Gastrocnemius medialis (tissue), 4 donors: ENCODE results near the gene MTF2. TPM values are rescaled to one million over a fixed set of nuclear protein-coding genes. Genes with fewer than 3 reads are reported as not detected.
A peak's percentile ranks its signal among the peaks of the same experiment; 100 is the strongest.

Experiments used
- ATAC-seq, 2 donors: fragments of 150-250 bp; one replicate each; pipeline ENCODE4 v1.9.1; 2016
- DNase-seq, 2 donors: peaks; one replicate each; pipeline ENCODE4 v3.0.0-alpha.2; 2019
- H3K27ac ChIP-seq, 4 donors: fragments of 200-600 bp; sonication (generic); 1 replicate in 1 of 4; 2 replicates in 3 of 4; pipeline ENCODE4 v1.5.1; 2016 to 2018; ENCODE audit warnings: mild to moderate bottlenecking in 2 of 4, moderate library complexity in 1 of 4
- H3K27me3 ChIP-seq, 3 donors: fragments of 200-600 bp; sonication (generic) in 2 of 3; 1 replicate in 1 of 3; 2 replicates in 2 of 3; pipeline versions ENCODE4 v1.5.1 to v1.6.0; 2016 to 2019; ENCODE audit warnings: mild to moderate bottlenecking in 1 of 3, moderate library complexity in 1 of 3
- H3K36me3 ChIP-seq, 2 donors: fragments of 200-600 bp; sonication (generic) in 1 of 2; one replicate each; pipeline ENCODE4 v1.5.1; 2017 to 2018
- H3K4me1 ChIP-seq, 2 donors: fragments of 200-600 bp; sonication (generic) in 1 of 2; one replicate each; pipeline ENCODE4 v1.5.1; 2016 to 2017; ENCODE audit warnings: mild to moderate bottlenecking in 2 of 2
- H3K4me3 ChIP-seq, 4 donors: fragments of 200-600 bp; sonication (generic) in 3 of 4; 1 replicate in 1 of 4; 2 replicates in 3 of 4; pipeline ENCODE4 v1.5.1; 2016 to 2019; ENCODE audit warnings: mild to moderate bottlenecking in 2 of 4
- H3K9me3 ChIP-seq, 3 donors: fragments of 200-600 bp; sonication (generic) in 2 of 3; 1 replicate in 1 of 3; 2 replicates in 2 of 3; pipeline ENCODE4 v1.5.1; 2016 to 2019
- POLR2A ChIP-seq, 2 donors: fragments of 450-650 bp; IDR thresholded peaks; one replicate each; pipeline ENCODE4 v1.6.1; 2017; ENCODE audit warnings: antibody characterized with exemption in 2 of 2, mild to moderate bottlenecking in 2 of 2, moderate library complexity in 2 of 2
- in situ Hi-C, 4 donors: fragments of 200-750 bp; cut with MboI; loops; one replicate each; pipeline versions ENCODE4 v1.15.0 to v1.8.0; 2017; ENCODE audit warnings: low sequenced_read_pairs in 4 of 4
- intact Hi-C: fragments of 100-400 bp; cut with DNase I; formaldehyde crosslinking; loops from one replicate; pipeline ENCODE4 v1.15.1; 2023; ENCODE audit warnings: low total_unique reads
- total RNA-seq, 4 donors: library from RNA; depleted of rRNA; stranded (reverse); fragments of >200 nt; gene quantifications; one replicate each; pipeline versions ENCODE4 v1.1.0 to v1.2.3, GENCODE V29; 2016
- TF ChIP-seq, protein P1 (sequence below), 5 experiments: fragments of 450-650 bp in 3 of 5; fragments of 200-600 bp in 2 of 5; sonication (generic) in 2 of 5; IDR thresholded peaks in 4 of 5; conservative IDR thresholded peaks in 1 of 5; 1 replicate in 4 of 5; 2 replicates in 1 of 5; pipeline ENCODE4 v1.5.1; 2016 to 2019; ENCODE audit warnings: antibody characterized with exemption in 5 of 5, mild to moderate bottlenecking in 3 of 5, moderate library complexity in 3 of 5

The MTF2 gene
- total RNA-seq, 4 donors from 2014 or later: 5.9 to 11.7 (median 9.5) TPM

DNA sequence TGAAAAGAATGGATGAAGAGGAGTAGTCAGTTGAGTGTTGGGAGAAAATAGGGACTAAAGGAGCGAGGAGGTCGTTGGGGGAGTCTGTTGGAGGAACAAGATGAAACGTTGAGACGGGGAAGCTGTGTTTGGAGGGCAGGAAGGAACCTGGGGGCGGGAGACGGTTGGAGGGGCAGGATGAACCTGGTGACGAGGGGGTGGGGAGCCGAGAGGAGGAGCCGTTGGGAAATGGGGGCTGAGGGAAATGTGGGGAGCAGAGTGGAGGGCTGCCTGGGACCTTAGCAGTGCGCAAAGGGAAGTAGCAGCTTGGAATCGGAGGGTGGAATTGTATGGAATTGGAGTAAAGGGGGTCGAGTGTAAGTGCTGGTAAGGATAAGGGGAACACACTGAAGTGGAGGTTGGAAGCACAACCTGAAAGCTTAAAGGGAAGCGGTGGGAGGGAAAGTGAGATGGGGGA, 630 bp downstream of the MTF2 start:
- intact Hi-C loops: loop anchor here (1.0 to 10.0 kb wide), 5 partner anchors 83 to 365 kb away; partner anchors contain the start of genes CCDC18, DIPK1A, FNBP1L and TMED5

DNA sequence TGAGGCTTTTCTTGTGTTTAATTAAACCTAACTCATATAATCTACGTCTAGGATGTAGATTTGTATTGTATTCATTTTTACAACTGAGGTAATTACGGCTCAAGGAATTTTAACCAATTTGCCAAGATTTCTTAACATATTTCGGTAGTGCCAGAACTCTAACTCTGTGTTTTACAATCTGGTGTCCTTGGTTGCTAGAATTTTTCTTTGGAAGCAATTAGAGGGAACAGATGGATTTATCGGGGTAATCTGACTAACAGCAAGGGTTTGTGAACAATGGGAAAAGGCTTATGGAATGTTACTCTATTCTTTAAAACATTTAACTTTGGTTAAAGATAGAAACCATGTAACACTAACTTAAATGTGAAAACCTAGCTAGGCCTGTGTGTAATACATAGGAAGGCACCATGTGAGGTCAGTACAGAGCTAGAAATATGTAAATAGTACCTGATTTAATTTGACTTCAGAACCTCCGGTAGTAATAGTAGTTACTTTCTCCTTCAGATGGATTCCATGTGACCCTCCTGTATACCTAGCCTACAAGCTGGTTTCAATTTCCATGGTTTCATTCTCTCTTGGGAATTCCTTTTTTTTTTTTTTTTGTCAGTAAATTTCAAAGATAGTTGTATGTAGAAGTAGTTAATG, 1.2 kb downstream of the MTF2 start:
- intact Hi-C loops (loop anchor here (2.0 to 5.0 kb wide), 2 partner anchors 120 to 222 kb away; partner anchors contain the start of gene DIPK1A), in situ Hi-C loops (loop anchor here in 3 of 4 donors (5.0 to 10.0 kb wide), 2 partner anchors 94 to 97 kb away; no protein-coding TSS in a partner anchor)
- TF ChIP-seq, protein P1, sequence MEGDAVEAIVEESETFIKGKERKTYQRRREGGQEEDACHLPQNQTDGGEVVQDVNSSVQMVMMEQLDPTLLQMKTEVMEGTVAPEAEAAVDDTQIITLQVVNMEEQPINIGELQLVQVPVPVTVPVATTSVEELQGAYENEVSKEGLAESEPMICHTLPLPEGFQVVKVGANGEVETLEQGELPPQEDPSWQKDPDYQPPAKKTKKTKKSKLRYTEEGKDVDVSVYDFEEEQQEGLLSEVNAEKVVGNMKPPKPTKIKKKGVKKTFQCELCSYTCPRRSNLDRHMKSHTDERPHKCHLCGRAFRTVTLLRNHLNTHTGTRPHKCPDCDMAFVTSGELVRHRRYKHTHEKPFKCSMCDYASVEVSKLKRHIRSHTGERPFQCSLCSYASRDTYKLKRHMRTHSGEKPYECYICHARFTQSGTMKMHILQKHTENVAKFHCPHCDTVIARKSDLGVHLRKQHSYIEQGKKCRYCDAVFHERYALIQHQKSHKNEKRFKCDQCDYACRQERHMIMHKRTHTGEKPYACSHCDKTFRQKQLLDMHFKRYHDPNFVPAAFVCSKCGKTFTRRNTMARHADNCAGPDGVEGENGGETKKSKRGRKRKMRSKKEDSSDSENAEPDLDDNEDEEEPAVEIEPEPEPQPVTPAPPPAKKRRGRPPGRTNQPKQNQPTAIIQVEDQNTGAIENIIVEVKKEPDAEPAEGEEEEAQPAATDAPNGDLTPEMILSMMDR (IDR thresholded peaks at IDR 0.05 in 4 of 5, conservative IDR thresholded peaks at IDR 0.05 in 1 of 5): peak in 3 of 5 experiments; percentile 12 to 46 (median 43)
- no peak for TF ChIP-seq POLR2A (IDR thresholded peaks at IDR 0.05)
- H3K9me3 ChIP-seq: no peaks in the 10 kb centered on the region
- ATAC-seq (peak; percentile 58 to 65), DNase-seq (no peak)
- peak overlapping the region; percentile 83 to 90 (median 89) for H3K27ac ChIP-seq
- H3K36me3 ChIP-seq: no peaks in the 10 kb centered on the region
- no peaks in the 10 kb centered on the region for H3K27me3 ChIP-seq
- H3K4me1 ChIP-seq: peaks cover 23 to 26% of the 10 kb centered on the region in 2 donors
- peak overlapping the region; percentile 74 to 96 (median 96) for H3K4me3 ChIP-seq

More for the DNA sequence above, 630 bp downstream of the MTF2 start:
- Histone ChIP-seq H3K27ac (peak overlapping the region; percentile 83 to 90 (median 89)), H3K4me3 (peak overlapping the region; percentile 74 to 96 (median 96)), H3K9me3 (no peaks in the 10 kb centered on the region), H3K36me3 (no peaks in the 10 kb centered on the region), H3K27me3 (no peaks in the 10 kb centered on the region), H3K4me1 (peaks cover 23 to 26% of the 10 kb centered on the region in 2 donors)
- in situ Hi-C loops: loop anchor here in 3 of 4 donors (5.0 to 10.0 kb wide), 2 partner anchors 95 to 98 kb away; no protein-coding TSS in a partner anchor
- TF ChIP-seq, protein P1 (IDR thresholded peaks at IDR 0.05 in 4 of 5, conservative IDR thresholded peaks at IDR 0.05 in 1 of 5): no peak
- no peak for TF ChIP-seq POLR2A (IDR thresholded peaks at IDR 0.05)
- no peak for DNase-seq
- peak; percentile 3 to 4 for ATAC-seq

DNA sequence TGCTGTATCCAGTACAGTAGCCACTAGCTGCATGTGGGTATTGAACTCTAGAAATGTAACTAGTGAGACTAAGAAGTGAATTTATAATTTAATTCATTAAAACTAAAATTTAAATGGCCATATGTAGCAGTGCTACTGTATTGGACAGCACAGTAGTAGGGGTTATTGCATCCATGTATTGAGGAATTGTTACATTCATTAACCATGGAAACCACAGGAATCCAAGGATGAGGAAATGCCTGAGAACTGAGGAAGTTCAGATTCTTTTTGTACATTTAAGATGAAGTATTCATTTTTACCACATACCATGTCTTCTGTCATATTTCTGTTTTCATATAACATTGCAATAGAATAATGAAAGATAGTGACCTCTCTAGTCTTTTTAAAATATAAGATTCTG, 2.6 kb downstream of the MTF2 start:
- DNase-seq: no peak
- Histone ChIP-seq H3K4me1 (peaks cover 23 to 26% of the 10 kb centered on the region in 2 donors), H3K9me3 (no peaks in the 10 kb centered on the region), H3K36me3 (peaks cover 0 to 4% of the 10 kb centered on the region in 2 donors), H3K4me3 (no peak overlapping the region), H3K27ac (no peak overlapping the region), H3K27me3 (no peaks in the 10 kb centered on the region)
- no peak for ATAC-seq
- intact Hi-C loops (loop anchor here (2.0 to 5.0 kb wide), 2 partner anchors 121 to 221 kb away; partner anchors contain the start of gene DIPK1A), in situ Hi-C loops (loop anchor here in 3 of 4 donors (5.0 to 10.0 kb wide), 2 partner anchors 93 to 96 kb away; no protein-coding TSS in a partner anchor)
- TF ChIP-seq POLR2A (IDR thresholded peaks at IDR 0.05): no peak
- TF ChIP-seq, protein P1 (IDR thresholded peaks at IDR 0.05 in 4 of 5, conservative IDR thresholded peaks at IDR 0.05 in 1 of 5): no peak

DNA sequence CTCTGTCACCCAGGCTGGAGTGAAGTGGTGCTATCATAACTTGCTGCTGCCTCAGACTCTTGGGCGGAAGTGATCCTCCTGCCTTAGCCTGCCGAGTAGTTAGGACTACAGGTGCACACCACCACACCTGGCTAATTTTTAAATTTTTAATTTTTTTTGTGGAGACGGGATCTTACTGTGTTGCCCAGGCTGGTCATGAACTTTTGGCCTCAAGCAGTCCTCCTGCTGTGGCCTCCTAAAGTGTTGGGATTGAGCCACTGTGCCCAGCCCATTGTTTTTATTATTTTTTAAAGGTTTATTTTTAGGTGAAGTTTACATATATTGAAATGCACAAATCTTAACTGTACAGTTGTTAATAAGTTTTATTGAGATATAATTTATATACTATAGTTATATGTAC, 3.2 kb downstream of the MTF2 start:
- no peak overlapping the region for H3K27ac ChIP-seq
- peaks cover 23 to 26% of the 10 kb centered on the region in 2 donors for H3K4me1 ChIP-seq
- intact Hi-C loops: loop anchor here (5.0 kb wide), 1 partner anchor 220 kb away; no protein-coding TSS in a partner anchor
- H3K4me3 ChIP-seq: no peak overlapping the region
- no peaks in the 10 kb centered on the region for H3K27me3 ChIP-seq
- H3K9me3 ChIP-seq: no peaks in the 10 kb centered on the region
- no peak for TF ChIP-seq POLR2A (IDR thresholded peaks at IDR 0.05)
- TF ChIP-seq, protein P1 (IDR thresholded peaks at IDR 0.05 in 4 of 5, conservative IDR thresholded peaks at IDR 0.05 in 1 of 5): no peak
- H3K36me3 ChIP-seq: peaks cover 0 to 4% of the 10 kb centered on the region in 2 donors
- no peak for ATAC-seq
- in situ Hi-C loops: loop anchor here in 3 of 4 donors (5.0 to 10.0 kb wide), 2 partner anchors 92 to 95 kb away; no protein-coding TSS in a partner anchor
- no peak for DNase-seq
